ENCODE measurements around the gene CETN2.

GRCh38 chrX:152824841-152825374 is 5.6 kb downstream of the CETN2 start:
- TF ChIP-seq CTCF (IDR thresholded peaks at IDR 0.05; ENCODE audit: low read length) = no peak
- TF ChIP-seq EZH2 (optimal IDR thresholded peaks at IDR 0.05; ENCODE audit: low read depth, low read length) = no peak
